Measurements from ENCODE around the gene DLG1.

Gene DLG1

GRCh38 chr3:197167549-197167948, 130.9 kb downstream of the DLG1 start:
- no peak for DNase-seq

DNA sequence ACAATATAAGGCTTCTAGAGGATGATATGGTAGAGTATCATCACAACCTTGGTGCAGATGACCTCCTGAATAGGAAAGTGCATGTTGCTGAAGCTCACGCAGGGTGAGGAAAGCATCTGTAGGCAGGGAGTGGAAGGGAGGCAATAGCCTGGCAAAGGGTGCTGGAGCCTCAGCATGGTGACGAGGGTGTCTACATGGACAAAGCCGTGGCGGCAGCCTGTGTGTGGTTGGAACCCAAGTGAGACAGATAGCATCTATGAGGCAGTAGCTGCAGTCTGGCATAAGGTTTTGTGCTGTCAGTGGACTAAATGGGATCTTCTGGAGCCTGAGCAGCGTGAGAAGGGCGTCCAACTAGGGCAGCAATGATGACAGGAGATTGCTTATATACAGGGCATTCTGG, 132.5 kb downstream of the DLG1 start:
- no peak for DNase-seq

GRCh38 chr3:197155046-197155445, 143.4 kb downstream of the DLG1 start:
- no peak for DNase-seq

GRCh38 chr3:197151580-197151979, 146.8 kb downstream of the DLG1 start:
- DNase-seq, result no peak

- no peak for DNase-seq
These were observed 148.9 kb downstream of the DLG1 start for GRCh38 chr3:197149528-197149927.

DNA sequence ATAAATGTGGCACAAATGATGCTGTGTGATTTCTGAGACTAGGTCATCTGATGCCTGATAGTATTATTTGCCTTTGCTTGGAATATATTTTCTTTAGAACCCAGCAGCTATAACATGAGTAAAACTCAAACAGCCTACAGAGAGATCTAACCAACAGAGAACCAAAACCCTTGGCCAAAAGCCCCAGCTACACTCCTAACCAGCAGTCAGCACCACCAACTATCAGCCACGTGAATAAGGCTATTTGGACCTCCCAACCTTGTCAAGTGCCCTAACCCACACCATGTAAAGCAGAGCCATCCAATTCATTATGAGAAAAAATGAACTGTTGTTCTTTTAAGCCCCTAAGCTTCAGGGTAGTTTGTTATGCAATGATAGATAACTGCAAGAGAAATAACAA, 154.2 kb downstream of the DLG1 start:
- no peak for DNase-seq

GRCh38 chr3:197139586-197139985, 158.8 kb downstream of the DLG1 start:
- no peak for DNase-seq

DNA sequence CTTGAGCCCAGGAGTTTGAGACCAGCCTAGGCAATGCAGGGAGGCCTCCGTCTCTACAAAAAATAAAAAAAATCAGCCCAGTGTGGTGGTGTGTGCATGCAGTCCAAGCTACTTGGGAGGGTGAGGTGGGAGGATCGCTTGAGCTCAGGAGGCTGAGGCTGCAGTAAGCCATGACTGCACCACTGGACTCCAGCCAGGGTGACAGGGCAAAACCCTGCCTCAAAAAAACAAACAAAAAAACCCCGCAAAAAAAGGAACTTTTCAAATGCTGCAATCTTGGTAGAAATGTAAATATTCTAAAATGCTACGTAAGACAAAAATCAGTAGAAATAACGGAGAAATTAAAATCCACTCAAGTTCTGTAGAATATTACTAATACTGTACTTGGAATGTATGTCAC, 160.7 kb downstream of the DLG1 start:
- DNase-seq, result no peak

GRCh38 chr3:197136744-197137143, 161.7 kb downstream of the DLG1 start:
- no peak for DNase-seq

DNA sequence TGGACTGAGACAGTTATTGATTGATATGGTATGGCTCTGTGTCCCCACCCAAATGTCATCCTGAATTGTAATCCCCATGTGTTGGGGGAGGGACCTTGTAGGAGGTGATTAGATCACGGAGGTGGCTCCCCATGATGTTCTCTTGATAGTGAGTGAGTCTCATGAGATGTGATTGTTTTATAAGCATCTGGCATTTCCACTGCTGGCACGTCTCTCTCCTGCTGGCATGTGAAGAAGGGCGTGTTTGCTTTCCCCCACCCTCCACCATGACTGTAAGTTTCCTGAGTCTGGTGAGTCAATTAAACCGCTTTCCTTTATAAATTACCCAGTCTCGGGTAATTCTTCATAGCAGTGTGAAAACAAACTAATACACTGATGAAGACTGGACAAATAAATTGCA, 163.2 kb downstream of the DLG1 start:
- DNase-seq, result no peak

- DNase-seq, result no peak
These were observed 165.4 kb downstream of the DLG1 start for GRCh38 chr3:197132916-197133530.

DNA sequence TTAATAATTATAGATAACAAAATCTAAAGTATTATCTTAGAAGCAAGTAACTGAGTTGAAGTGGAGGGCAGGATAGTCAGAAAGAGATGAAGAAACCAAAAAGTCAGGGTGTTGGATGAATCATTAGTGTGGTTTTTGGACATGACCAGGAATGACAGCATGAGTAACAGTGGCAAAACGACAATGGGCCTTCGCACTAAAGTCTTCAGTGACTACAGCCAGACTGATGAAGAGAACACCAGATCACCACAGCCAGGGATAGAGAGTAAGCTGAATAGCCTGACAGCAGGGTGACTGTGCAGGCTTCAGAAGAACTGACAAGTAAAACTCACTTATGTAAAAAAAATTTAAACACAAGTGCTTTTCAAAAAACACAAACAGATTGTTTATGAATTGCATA, 172.8 kb downstream of the DLG1 start:
- DNase-seq, result no peak

- DNase-seq, result no peak
These were observed 173.7 kb downstream of the DLG1 start for GRCh38 chr3:197124713-197125112.

GRCh38 chr3:197122394-197122793, 176.0 kb downstream of the DLG1 start:
- no peak for DNase-seq

- DNase-seq, result no peak
These were observed 181.3 kb downstream of the DLG1 start for GRCh38 chr3:197117114-197117513.

DNA sequence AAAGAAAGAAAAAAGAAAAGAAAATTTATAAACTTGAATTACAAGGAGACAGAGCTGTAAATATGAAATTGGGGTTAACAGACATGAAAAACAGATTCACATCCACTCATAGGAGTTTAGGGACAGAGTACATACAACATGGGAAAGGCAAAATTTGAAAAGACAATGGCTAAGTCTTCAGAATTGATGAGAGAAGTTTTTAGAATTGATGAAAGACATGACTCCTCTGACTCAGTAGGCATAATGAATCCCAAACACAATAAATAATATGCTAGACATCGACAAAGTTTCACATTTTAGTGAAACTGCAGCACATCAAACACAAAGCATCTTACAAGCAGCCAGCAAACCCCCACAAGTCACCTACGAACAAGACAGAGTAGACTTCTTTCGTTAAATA, 184.4 kb downstream of the DLG1 start:
- no peak for DNase-seq

GRCh38 chr3:197111685-197112084, 186.7 kb downstream of the DLG1 start:
- DNase-seq, result no peak

- no peak for DNase-seq
These were observed 192.6 kb downstream of the DLG1 start for GRCh38 chr3:197105786-197106185.

- no peak for DNase-seq
These were observed 193.7 kb downstream of the DLG1 start for GRCh38 chr3:197104738-197105137.

DNA sequence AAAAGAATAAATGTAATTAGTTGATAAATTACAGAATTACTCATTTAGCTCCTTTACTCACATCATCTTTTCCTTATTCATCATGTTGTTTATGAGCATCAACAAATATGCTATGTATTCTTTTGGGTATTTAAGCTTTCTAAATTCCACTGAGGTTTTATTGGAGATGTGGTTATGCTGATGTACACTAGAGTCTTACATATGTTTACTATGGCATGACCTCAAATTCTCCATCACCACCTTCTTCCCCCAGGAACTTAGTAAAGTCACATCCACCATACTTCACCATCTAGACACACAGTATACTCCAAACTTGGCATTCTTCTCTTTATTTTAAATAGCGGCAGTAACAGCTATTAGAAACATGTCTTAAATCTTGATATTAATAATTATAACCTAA, 194.6 kb downstream of the DLG1 start:
- DNase-seq, result no peak

DNA sequence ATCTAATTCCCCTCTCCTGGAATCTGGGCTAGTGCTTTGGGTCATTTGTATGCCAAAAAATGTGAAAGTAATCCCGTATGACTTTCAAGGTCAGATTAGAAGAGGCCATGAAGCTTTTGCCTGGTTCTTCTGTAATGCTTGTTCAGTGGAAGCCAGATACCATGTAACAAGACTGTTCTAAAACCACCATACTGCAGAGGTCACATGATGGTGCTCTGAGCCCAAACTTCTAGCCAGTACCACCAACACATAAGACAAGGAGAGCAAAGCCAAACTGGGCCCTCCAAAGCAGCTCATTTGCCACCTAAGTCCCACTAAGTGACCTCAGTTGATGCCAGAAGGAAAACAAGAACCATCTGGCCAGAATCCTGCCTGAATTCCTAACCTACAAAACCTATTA, 204.5 kb downstream of the DLG1 start:
- DNase-seq, result no peak

- DNase-seq, result no peak
These were observed 210.0 kb downstream of the DLG1 start for GRCh38 chr3:197088370-197088769.

DNA sequence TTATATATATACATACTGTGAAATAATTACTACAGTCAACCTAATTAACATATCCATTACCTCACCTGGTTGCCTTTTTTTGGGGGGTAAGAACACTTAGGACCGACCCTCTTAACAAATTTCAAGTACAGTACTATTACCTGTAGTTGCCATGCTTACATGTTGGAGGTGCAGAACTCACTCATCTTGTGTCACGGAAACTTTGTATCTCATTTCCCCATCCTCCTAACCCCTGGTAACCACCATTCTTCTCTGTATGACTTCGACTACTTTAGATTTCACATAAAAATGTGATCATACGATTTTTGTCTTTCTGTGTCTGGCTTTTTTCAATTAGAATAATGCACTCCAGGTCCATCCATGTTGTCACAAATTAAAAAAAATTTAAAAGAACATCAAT, 213.3 kb downstream of the DLG1 start:
- no peak for DNase-seq

GRCh38 chr3:197083486-197083885, 214.9 kb downstream of the DLG1 start:
- no peak for DNase-seq

GRCh38 chr3:197082871-197083270, 215.5 kb downstream of the DLG1 start:
- no peak for DNase-seq

- no peak for DNase-seq
These were observed 218.1 kb downstream of the DLG1 start for GRCh38 chr3:197080344-197080743.

Data from activated CD4-positive, alpha-beta T cell treated with anti-CD3 and anti-CD28 coated beads, Interleukin-2, amount 50 U/mL, for 1 hour (primary cell).